CD4-positive, CD25-positive, alpha-beta regulatory T cell (primary cell): Measurements from ENCODE around the gene IL22RA2. TPM values are rescaled to one million over a fixed set of nuclear protein-coding genes. Genes with fewer than 3 reads are reported as not detected.
"Not testable (repeated sequence)": the region's sequence is repeated elsewhere in the genome, so short reads cannot be mapped to it uniquely, and the experiment has no call there.

Experiments used
- ATAC-seq, 2 donors: fragments of 150-1000 bp; cut with Tn5 transposase; one replicate each; pipeline ENCODE4 v1.10.0; 2021; ENCODE audit warnings: low read depth in 2 of 2, moderate number of reproducible peaks in 2 of 2, moderate library complexity in 1 of 2
- DNase-seq, 3 donors: peaks; one replicate each; pipeline versions ENCODE4 v3.0.0 to v3.0.0-alpha.2; 2012 to 2022; ENCODE audit warnings: mixed read lengths in 1 of 3
- H3K27ac ChIP-seq: one replicate; pipeline ENCODE4 v1.7.0; 2013; ENCODE audit warnings: mild to moderate bottlenecking, low read length; ENCODE audit not compliant: insufficient read depth, poor library complexity, severe bottlenecking
- H3K27me3 ChIP-seq: one replicate; pipeline ENCODE4 v1.7.0; 2013; ENCODE audit warnings: low read length; ENCODE audit not compliant: control insufficient read depth, insufficient read depth
- H3K36me3 ChIP-seq: one replicate; pipeline ENCODE4 v1.7.0; 2013; ENCODE audit warnings: mild to moderate bottlenecking, low read length, moderate library complexity; ENCODE audit not compliant: control insufficient read depth, insufficient read depth
- H3K4me1 ChIP-seq: 2 replicates; pipeline ENCODE4 v1.7.0; 2013; ENCODE audit warnings: mild to moderate bottlenecking, low read length; ENCODE audit not compliant: insufficient read depth, control insufficient read depth, poor library complexity, severe bottlenecking
- H3K4me3 ChIP-seq: one replicate; pipeline ENCODE4 v1.7.0; 2013; ENCODE audit warnings: low read depth, mild to moderate bottlenecking, low read length, moderate library complexity
- H3K9me3 ChIP-seq, 2 experiments: 1 replicate in 1 of 2; 2 replicates in 1 of 2; pipeline ENCODE4 v1.7.0; 2013; ENCODE audit warnings: low read length in 2 of 2, mild to moderate bottlenecking in 1 of 2, moderate library complexity in 1 of 2; ENCODE audit not compliant: control insufficient read depth in 2 of 2
- H3K27ac Mint-ChIP-seq, 3 donors: one replicate each; pipeline ENCODE4 v1.8.0; 2020 to 2022; ENCODE audit warnings: mild to moderate bottlenecking in 3 of 3, mixed read lengths in 3 of 3, moderate library complexity in 2 of 3
- H3K27me3 Mint-ChIP-seq: one replicate; pipeline ENCODE4 v1.8.0; 2022; ENCODE audit warnings: mild to moderate bottlenecking, mixed read lengths
- H3K36me3 Mint-ChIP-seq: one replicate; pipeline ENCODE4 v1.8.0; 2020; ENCODE audit warnings: mixed read lengths
- H3K4me1 Mint-ChIP-seq, 4 donors: one replicate each; pipeline ENCODE4 v1.8.0; 2020 to 2022; ENCODE audit warnings: mixed read lengths in 4 of 4, mild to moderate bottlenecking in 1 of 4
- H3K4me3 Mint-ChIP-seq, 4 donors: one replicate each; pipeline ENCODE4 v1.8.0; 2020 to 2022; ENCODE audit warnings: mild to moderate bottlenecking in 4 of 4, mixed read lengths in 4 of 4, moderate library complexity in 3 of 4
- H3K9me3 Mint-ChIP-seq, 7 donors: one replicate each; pipeline ENCODE4 v1.8.0; 2020 to 2022; ENCODE audit warnings: mixed read lengths in 7 of 7, mild to moderate bottlenecking in 3 of 7, moderate library complexity in 2 of 7
- polyA plus RNA-seq, 4 donors: library from polyadenylated mRNA; unstranded; fragments of 300-500 nt; fragmentation: Illumina TruSeq; gene quantifications; one replicate each; pipeline ENCODE4 v1.2.3, GENCODE V29; 2021
- total RNA-seq: library from RNA; stranded (reverse); gene quantifications from one replicate; pipeline ENCODE4 v1.2.3, GENCODE V29; 2022

The IL22RA2 gene
- total and polyA plus RNA-seq, 5 donors from 2014 or later = not detected

- not testable (repeated sequence) for H3K27me3 Mint-ChIP-seq, H3K9me3 ChIP-seq, H3K27ac ChIP-seq, H3K4me3 ChIP-seq, DNase-seq, H3K9me3 Mint-ChIP-seq, H3K27me3 ChIP-seq, ATAC-seq, H3K4me1 ChIP-seq
- H3K27ac Mint-ChIP-seq = peak overlapping the region in 1 of 3 donors; percentile 11
- peaks cover 34% of the 10 kb centered on the region for H3K36me3 ChIP-seq
- peak overlapping the region in 1 of 4 donors; percentile 60 for H3K4me3 Mint-ChIP-seq
- peaks cover 18 to 26% (median 20%) of the 10 kb centered on the region in 4 donors for H3K4me1 Mint-ChIP-seq
- H3K36me3 Mint-ChIP-seq = peaks cover 66% of the 10 kb centered on the region
Measured at GRCh38 chr6:137207457-137207856, 34.0 kb upstream of the IL22RA2 start.

- no peaks in the 10 kb centered on the region for H3K27me3 ChIP-seq
- peaks cover 12 to 26% (median 17%) of the 10 kb centered on the region in 4 donors for H3K4me1 Mint-ChIP-seq
- H3K4me3 ChIP-seq = no peak overlapping the region
- H3K9me3 Mint-ChIP-seq = peaks cover 0 to 7% (median 0%) of the 10 kb centered on the region in 7 donors
- H3K4me1 ChIP-seq = no peaks in the 10 kb centered on the region
- ATAC-seq = no peak
- no peaks in the 10 kb centered on the region for H3K27me3 Mint-ChIP-seq
- H3K27ac ChIP-seq = no peak overlapping the region
- peaks cover 68% of the 10 kb centered on the region for H3K36me3 Mint-ChIP-seq
- no peak overlapping the region for H3K4me3 Mint-ChIP-seq
- H3K27ac Mint-ChIP-seq = no peak overlapping the region
- H3K9me3 ChIP-seq = no peaks in the 10 kb centered on the region
- H3K36me3 ChIP-seq = peaks cover 41% of the 10 kb centered on the region
- DNase-seq = no peak
Measured at GRCh38 chr6:137206577-137206976, 33.1 kb upstream of the IL22RA2 start.

GRCh38 chr6:137203256-137203655, 29.8 kb upstream of the IL22RA2 start:
- peaks cover 56% of the 10 kb centered on the region for H3K36me3 Mint-ChIP-seq

GRCh38 chr6:137202078-137202477, 28.6 kb upstream of the IL22RA2 start:
- H3K36me3 ChIP-seq = peaks cover 68% of the 10 kb centered on the region
- ATAC-seq = no peak
- Mint-ChIP-seq H3K27ac (no peak overlapping the region), H3K36me3 (peaks cover 55% of the 10 kb centered on the region), H3K4me3 (no peak overlapping the region), H3K27me3 (no peaks in the 10 kb centered on the region), H3K9me3 (peaks cover 0 to 2% (median 0%) of the 10 kb centered on the region in 7 donors), H3K4me1 (peaks cover 0 to 9% (median under 1%) of the 10 kb centered on the region in 4 donors)
- DNase-seq = no peak
- H3K4me3 ChIP-seq = no peak overlapping the region
- no peaks in the 10 kb centered on the region for H3K9me3 ChIP-seq
- H3K27ac ChIP-seq = no peak overlapping the region
- no peaks in the 10 kb centered on the region for H3K27me3 ChIP-seq
- H3K4me1 ChIP-seq = no peaks in the 10 kb centered on the region

More at GRCh38 chr6:137203256-137203655, 29.8 kb upstream of the IL22RA2 start:
- peaks cover 61% of the 10 kb centered on the region for H3K36me3 ChIP-seq
- H3K4me1 ChIP-seq = no peaks in the 10 kb centered on the region
- H3K27ac ChIP-seq = no peak overlapping the region
- H3K27ac Mint-ChIP-seq = no peak overlapping the region
- no peaks in the 10 kb centered on the region for H3K27me3 Mint-ChIP-seq
- no peaks in the 10 kb centered on the region for H3K27me3 ChIP-seq
- no peak overlapping the region for H3K4me3 ChIP-seq
- H3K9me3 Mint-ChIP-seq = peaks cover 0 to 6% (median 0%) of the 10 kb centered on the region in 7 donors
- no peaks in the 10 kb centered on the region for H3K9me3 ChIP-seq
- H3K4me1 Mint-ChIP-seq = peaks cover 0 to 15% (median 4%) of the 10 kb centered on the region in 4 donors
- ATAC-seq (no peak), DNase-seq (no peak)
- no peak overlapping the region for H3K4me3 Mint-ChIP-seq

- peaks cover 0 to 8% (median 6%) of the 10 kb centered on the region in 4 donors for H3K4me1 Mint-ChIP-seq
- no peaks in the 10 kb centered on the region for H3K4me1 ChIP-seq
- no peaks in the 10 kb centered on the region for H3K27me3 Mint-ChIP-seq
- H3K27ac ChIP-seq = no peak overlapping the region
- H3K27ac Mint-ChIP-seq = no peak overlapping the region
- DNase-seq = no peak
- no peaks in the 10 kb centered on the region for H3K9me3 ChIP-seq
- H3K4me3 Mint-ChIP-seq = no peak overlapping the region
- no peaks in the 10 kb centered on the region for H3K9me3 Mint-ChIP-seq
- H3K4me3 ChIP-seq = no peak overlapping the region
- peaks cover 51% of the 10 kb centered on the region for H3K36me3 Mint-ChIP-seq
- no peak for ATAC-seq
- no peaks in the 10 kb centered on the region for H3K27me3 ChIP-seq
- peaks cover 68% of the 10 kb centered on the region for H3K36me3 ChIP-seq
Measured at GRCh38 chr6:137201006-137201405, 27.6 kb upstream of the IL22RA2 start.

GRCh38 chr6:137200288-137200687, 26.8 kb upstream of the IL22RA2 start:
- DNase-seq (no peak), ATAC-seq (no peak)
- H3K9me3 ChIP-seq = no peaks in the 10 kb centered on the region
- no peaks in the 10 kb centered on the region for H3K9me3 Mint-ChIP-seq
- no peak overlapping the region for H3K4me3 Mint-ChIP-seq
- H3K4me1 ChIP-seq = no peaks in the 10 kb centered on the region
- H3K27ac Mint-ChIP-seq = no peak overlapping the region
- peaks cover 61% of the 10 kb centered on the region for H3K36me3 ChIP-seq
- H3K4me1 Mint-ChIP-seq = peaks cover 0 to 10% (median 8%) of the 10 kb centered on the region in 4 donors
- H3K4me3 ChIP-seq = no peak overlapping the region
- no peaks in the 10 kb centered on the region for H3K27me3 Mint-ChIP-seq
- peaks cover 48% of the 10 kb centered on the region for H3K36me3 Mint-ChIP-seq
- H3K27me3 ChIP-seq = no peaks in the 10 kb centered on the region
- no peak overlapping the region for H3K27ac ChIP-seq

GRCh38 chr6:137197684-137198645, 24.5 kb upstream of the IL22RA2 start:
- Mint-ChIP-seq H3K27me3 (no peaks in the 10 kb centered on the region), H3K4me1 (peaks cover 0 to 10% (median 7%) of the 10 kb centered on the region in 4 donors), H3K27ac (no peak overlapping the region), H3K9me3 (no peaks in the 10 kb centered on the region), H3K4me3 (no peak overlapping the region), H3K36me3 (peaks cover 30% of the 10 kb centered on the region)
- Histone ChIP-seq H3K27ac (no peak overlapping the region), H3K27me3 (no peaks in the 10 kb centered on the region), H3K9me3 (no peaks in the 10 kb centered on the region), H3K36me3 (peaks cover 39% of the 10 kb centered on the region), H3K4me1 (no peaks in the 10 kb centered on the region), H3K4me3 (no peak overlapping the region)
- no peak for DNase-seq
- ATAC-seq = no peak
